ENCODE results near the gene PTBP1. TPM values are rescaled to one million over a fixed set of nuclear protein-coding genes. Genes with fewer than 3 reads are reported as not detected.
"Not testable (repeated sequence)": the region's sequence is repeated elsewhere in the genome, so short reads cannot be mapped to it uniquely, and the experiment has no call there.

Gene PTBP1
- total and polyA plus RNA-seq, 9 donors = 73.4 to 312 (median 215) TPM

- Histone ChIP-seq H3K36me3 (no peaks in the 10 kb centered on the region), H3K27ac (peak within 1 kb of the TSS in 1 of 2 donors; percentile 83), H3K4me1 (ENCODE audit: insufficient read depth) (peaks cover 5% of the 10 kb centered on the region), H3K4me3 (no peak within 1 kb of the TSS), H3K9me3 (no peaks in the 10 kb centered on the region), H3K27me3 (no peaks in the 10 kb centered on the region)
- DNase-seq = peak in 2 of 5 donors; percentile 28 to 37
- WGBS, 3 donors = 59 to 75% (median 74%) methylated on average over 39 to 55 of the region's 55 CpGs
- intact Hi-C loops (cut with DNase I) = loop anchor here in 2 of 4 donors (10.0 kb wide), 1 partner anchor 132 kb away; the partner anchor contains the start of gene WDR18 (in 2 of the 2)
- TF ChIP-seq CTCF (IDR thresholded peaks at IDR 0.05) (no peak), POLR2A (IDR thresholded peaks at IDR 0.05) (no peak), EP300 (IDR thresholded peaks at IDR 0.05) (no peak)
Measured at GRCh38 chr19:852136-853013, 55.1 kb downstream of the PTBP1 start, which contains the start of gene ELANE. Gene ELANE (plus strand): TSS chr19:852303. CDS start chr19:852329, 26 bp downstream.

GRCh38 chr19:853014-853585 is 55.8 kb downstream of the PTBP1 start:
- H3K27me3 ChIP-seq = no peaks in the 10 kb centered on the region
- H3K36me3 ChIP-seq = no peaks in the 10 kb centered on the region
- peaks cover 2% of the 10 kb centered on the region for H3K4me1 ChIP-seq (ENCODE audit: insufficient read depth)
- intact Hi-C loops (cut with DNase I) = loop anchor here in 2 of 4 donors (10.0 kb wide), 1 partner anchor 132 kb away; the partner anchor contains the start of gene WDR18 (in 2 of the 2)
- no peak overlapping the region for H3K27ac ChIP-seq
- WGBS, 3 donors = 13 to 26% (median 23%) methylated on average over 19 to 67 of the region's 67 CpGs
- no peaks in the 10 kb centered on the region for H3K9me3 ChIP-seq
- H3K4me3 ChIP-seq = no peak overlapping the region
- DNase-seq = no peak
- no peak for TF ChIP-seq POLR2A (IDR thresholded peaks at IDR 0.05)
- TF ChIP-seq EP300 (IDR thresholded peaks at IDR 0.05) = no peak
- no peak for TF ChIP-seq CTCF (IDR thresholded peaks at IDR 0.05)

- not testable (repeated sequence) for H3K4me1 ChIP-seq (ENCODE audit: insufficient read depth); H3K27ac ChIP-seq; H3K36me3 ChIP-seq; DNase-seq; H3K27me3 ChIP-seq; H3K4me3 ChIP-seq; H3K9me3 ChIP-seq
- intact Hi-C loops (cut with DNase I) = loop anchor here in 2 of 4 donors (10.0 kb wide), 1 partner anchor 131 kb away; the partner anchor contains the start of gene WDR18 (in 2 of the 2)
- WGBS, 3 donors = 69 to 84% (median 80%) methylated on average over 9 to 12 of the region's 17 CpGs
Measured at GRCh38 chr19:853614-854220, 56.5 kb downstream of the PTBP1 start.

- H3K4me1 ChIP-seq (ENCODE audit: insufficient read depth) = peaks cover 7% of the 10 kb centered on the region
- H3K27ac ChIP-seq = no peak overlapping the region
- 75 to 78% (median 76%) methylated on average over 6 of the region's 6 CpGs for WGBS, 3 donors
- no peaks in the 10 kb centered on the region for H3K27me3 ChIP-seq
- DNase-seq = no peak
- no peak overlapping the region for H3K4me3 ChIP-seq
- H3K9me3 ChIP-seq = no peaks in the 10 kb centered on the region
- no peak for TF ChIP-seq CTCF (IDR thresholded peaks at IDR 0.05)
- no peak for TF ChIP-seq POLR2A (IDR thresholded peaks at IDR 0.05)
- no peak for TF ChIP-seq EP300 (IDR thresholded peaks at IDR 0.05)
- intact Hi-C loops (cut with DNase I) = loop anchor here in 2 of 4 donors (10.0 kb wide), 1 partner anchor 130 kb away; the partner anchor contains the start of gene WDR18 (in 2 of the 2)
- H3K36me3 ChIP-seq = no peaks in the 10 kb centered on the region
Measured at GRCh38 chr19:854549-854948, 57.3 kb downstream of the PTBP1 start.
